HepG2 (cell line): ENCODE measurements around the gene ERC1. TPM values are rescaled to one million over a fixed set of nuclear protein-coding genes. Genes with fewer than 3 reads are reported as not detected.

ENCODE experiments used
- ATAC-seq: fragments of 200-7000 bp; cut with Tn5 transposase; 3 replicates; pipeline ENCODE4 v1.9.1; 2020; ENCODE audit warnings: mild to moderate bottlenecking, moderate library complexity
- BruUV-seq: library from RNA; stranded (reverse); fragments of 400-500 nt; replicated peaks from 2 replicates; lab custom pipeline; 2021; lab: Mats Ljungman, UMichigan
- CTCF ChIA-PET: fragments of 300-600 bp; formaldehyde crosslinking; extraction: SDS; loops from one replicate; lab custom pipeline; 2021; ENCODE audit warnings: low total read pairs, inconsistent platforms, low intra/inter-chr PET ratio; lab: Yijun Ruan, JAX
- POLR2A ChIA-PET: fragments of 350-600 bp; sonication (Branson Sonifier 250); formaldehyde crosslinking; loops from one replicate; lab custom pipeline; 2020; ENCODE audit warnings: antibody characterized with exemption, inconsistent platforms; lab: Yijun Ruan, JAX
- DNase-seq: peaks from one replicate; pipeline ENCODE4 v3.0.0-alpha.2; 2015; ENCODE audit warnings: low spot score
- FAIRE-seq: peaks from 3 replicates; lab custom pipeline; 2011; peaks lifted over from hg19 to GRCh38; lab: Jason Lieb, UNC
- H2AFZ ChIP-seq: one replicate; pipeline ENCODE4 v1.6.1; 2011; ENCODE audit warnings: low read length, inconsistent platforms
- H3K27ac ChIP-seq: fragments of 300-600 bp; 3 replicates; pipeline ENCODE4 v1.8.0; 2011; ENCODE audit warnings: mixed run types, mild to moderate bottlenecking, mixed read lengths, low read length, inconsistent platforms; ENCODE audit not compliant: insufficient read depth; ENCODE audit errors: extremely low read length
- H3K27me3 ChIP-seq, 2 experiments: fragments of 200-600 bp in 1 of 2; 2 replicates in 1 of 2; 3 replicates in 1 of 2; pipeline versions ENCODE4 v1.6.0 to v1.8.0; 2011; ENCODE audit warnings: low read length in 2 of 2, mild to moderate bottlenecking in 2 of 2, moderate library complexity in 2 of 2, inconsistent platforms in 1 of 2; ENCODE audit not compliant: insufficient read depth in 2 of 2, control insufficient read depth in 1 of 2
- H3K36me3 ChIP-seq, 2 experiments: fragments of 200-600 bp in 1 of 2; replicated peaks in 1 of 2; 2 replicates in 1 of 2; 3 replicates in 1 of 2; pipeline versions ENCODE4 v1.5.1 to v1.8.0; 2011; ENCODE audit warnings: low read length in 2 of 2, inconsistent platforms in 1 of 2; ENCODE audit not compliant: insufficient read depth in 2 of 2, control insufficient read depth in 1 of 2
- H3K4me1 ChIP-seq: 2 replicates; pipeline ENCODE4 v1.5.1; 2012; ENCODE audit warnings: low read length, inconsistent platforms; ENCODE audit not compliant: insufficient read depth
- H3K4me2 ChIP-seq: 2 replicates; pipeline ENCODE4 v1.6.0; 2011; ENCODE audit warnings: low read depth, low read length, inconsistent platforms
- H3K4me3 ChIP-seq, 3 experiments: fragments of 200-600 bp in 1 of 3; sonication (generic), shearing (Covaris generic) in 1 of 3; replicated peaks in 1 of 3; 2 replicates each; pipeline ENCODE4 v1.5.1; 2011 to 2016; ENCODE audit warnings: low read length in 3 of 3, inconsistent platforms in 2 of 3, low read depth in 2 of 3, mild to moderate bottlenecking in 2 of 3, control low read depth in 1 of 3, mixed read lengths in 1 of 3; ENCODE audit not compliant: insufficient read depth in 1 of 3
- H3K79me2 ChIP-seq: one replicate; pipeline ENCODE4 v1.6.1; 2011; ENCODE audit warnings: low read length, inconsistent platforms; ENCODE audit not compliant: insufficient read depth
- H3K9ac ChIP-seq: 2 replicates; pipeline ENCODE4 v1.6.0; 2011; ENCODE audit warnings: mild to moderate bottlenecking, low read depth, low read length, inconsistent platforms; ENCODE audit not compliant: insufficient read depth
- H3K9me3 ChIP-seq: 2 replicates; pipeline ENCODE4 v1.5.1; 2012; ENCODE audit warnings: mild to moderate bottlenecking, low read length
- H4K20me1 ChIP-seq: 2 replicates; pipeline ENCODE4 v1.6.0; 2011; ENCODE audit warnings: inconsistent platforms, mild to moderate bottlenecking, low read length, moderate library complexity; ENCODE audit not compliant: insufficient read depth
- HNF4A ChIP-seq: sonication (generic); formaldehyde crosslinking; IDR thresholded peaks from 2 replicates; pipeline ENCODE4 v1.4.0; 2020; ENCODE audit warnings: missing genetic modification reagents
- HNRNPK ChIP-seq: fragments of 200-400 bp; formaldehyde crosslinking; IDR thresholded peaks from 2 replicates; pipeline ENCODE4 v1.6.1; 2018; ENCODE audit warnings: low read length, low read depth, moderate library complexity, mild to moderate bottlenecking; ENCODE audit not compliant: poor library complexity, severe bottlenecking
- HOXA3 ChIP-seq: sonication (generic); formaldehyde crosslinking; IDR thresholded peaks from 2 replicates; pipeline ENCODE4 v1.5.0; 2020; ENCODE audit warnings: missing genetic modification reagents
- MAFF ChIP-seq: IDR thresholded peaks from 2 replicates; pipeline ENCODE4 v1.6.1; 2011; ENCODE audit warnings: low read depth, low read length, improper control_type of control experiment
- MAFK ChIP-seq, 2 experiments: IDR thresholded peaks in 1 of 2; conservative IDR thresholded peaks in 1 of 2; 2 replicates each; pipeline ENCODE4 v1.6.1; 2011; ENCODE audit warnings: improper control_type of control experiment in 2 of 2, low read length in 2 of 2
- TBX3 ChIP-seq: fragments of 450-650 bp; IDR thresholded peaks from 2 replicates; pipeline ENCODE4 v1.6.1; 2017; ENCODE audit warnings: antibody characterized with exemption, mild to moderate bottlenecking, inconsistent platforms, borderline replicate concordance
- XBP1 ChIP-seq: sonication (generic); formaldehyde crosslinking; IDR thresholded peaks from 2 replicates; pipeline ENCODE4 v1.5.0; 2020; ENCODE audit warnings: missing genetic modification reagents
- ZBTB1 ChIP-seq: sonication (generic); formaldehyde crosslinking; IDR thresholded peaks from 2 replicates; pipeline ENCODE4 v1.4.0; 2020; ENCODE audit warnings: missing genetic modification reagents, borderline replicate concordance
- ZBTB21 ChIP-seq: sonication (generic); formaldehyde crosslinking; IDR thresholded peaks from 2 replicates; pipeline ENCODE4 v1.4.0; 2020; ENCODE audit warnings: missing genetic modification reagents
- ZNF121 ChIP-seq: sonication (generic); formaldehyde crosslinking; IDR thresholded peaks from 2 replicates; pipeline ENCODE4 v1.5.0; 2020; ENCODE audit warnings: mild to moderate bottlenecking, missing genetic modification reagents
- ZNF224 ChIP-seq: sonication (generic); formaldehyde crosslinking; IDR thresholded peaks from 2 replicates; pipeline ENCODE4 v1.5.0; 2020; ENCODE audit warnings: mild to moderate bottlenecking, missing genetic modification reagents
- ZNF749 ChIP-seq: sonication (generic); formaldehyde crosslinking; IDR thresholded peaks from 2 replicates; pipeline ENCODE4 v1.8.0; 2022; ENCODE audit warnings: mild to moderate bottlenecking, missing genetic modification reagents, moderate library complexity, borderline replicate concordance
- ZNF775 ChIP-seq: sonication (generic); formaldehyde crosslinking; IDR thresholded peaks from 2 replicates; pipeline ENCODE4 v1.4.0; 2020; ENCODE audit warnings: missing genetic modification reagents, mild to moderate bottlenecking, moderate library complexity, borderline replicate concordance
- WGBS: methylation state at CpG from one replicate; pipeline ENCODE4 v1.1.6; 2017; ENCODE audit warnings: low lambda C conversion rate; 5-methylcytosine and 5-hydroxymethylcytosine counted together
- in situ Hi-C: cut with HindIII; loops from 2 replicates; pipeline ENCODE4 v1.10.0; 2017; ENCODE audit warnings: low pct_unique_long_range_greater_than_20kb; ENCODE audit not compliant: extremely low pct_ligation_motif_present
- intact Hi-C: fragments of 100-400 bp; cut with micrococcal nuclease; formaldehyde crosslinking; loops from one replicate; pipeline ENCODE4 v1.10.0; 2022; ENCODE audit not compliant: unreplicated experiment
- polyA plus RNA-seq, 8 experiments: library from polyadenylated mRNA; depleted of rRNA in 3 of 8; stranded (reverse) in 7 of 8; unstranded in 1 of 8; fragments of >200 nt; fragmentation: Illumina TruSeq in 4 of 8; extraction: Trizol in 4 of 8; gene quantifications; 2 replicates each; pipeline versions ENCODE4 v1.2.1 to v1.2.3, GENCODE V29; 2011 to 2016; ENCODE audit warnings: low read depth in 4 of 8, missing spikeins in 1 of 8, mixed read lengths in 1 of 8; ENCODE audit not compliant: insufficient read depth in 1 of 8
- total RNA-seq, 5 experiments: library from RNA; depleted of rRNA; stranded (reverse); fragments of >200 nt; fragmentation: Illumina TruSeq; extraction: Trizol; gene quantifications; 2 replicates each; pipeline ENCODE4 v1.2.3, GENCODE V29; 2016; ENCODE audit warnings: low read depth in 1 of 5
- TF ChIP-seq, protein P1 (sequence below): sonication (generic); formaldehyde crosslinking; IDR thresholded peaks from 2 replicates; pipeline ENCODE4 v1.4.0; 2020; ENCODE audit warnings: missing genetic modification reagents, mild to moderate bottlenecking, borderline replicate concordance
- TF ChIP-seq, protein P2 (sequence below): sonication (generic); formaldehyde crosslinking; IDR thresholded peaks from 2 replicates; pipeline ENCODE4 v1.4.0; 2020; ENCODE audit warnings: mild to moderate bottlenecking, missing genetic modification reagents

Gene ERC1
- total and polyA plus RNA-seq, 2 of the 13 experiments (the other 11 are each of a cell fraction or from before 2014, with no cell fraction given): 6.1 to 12.4 TPM

DNA sequence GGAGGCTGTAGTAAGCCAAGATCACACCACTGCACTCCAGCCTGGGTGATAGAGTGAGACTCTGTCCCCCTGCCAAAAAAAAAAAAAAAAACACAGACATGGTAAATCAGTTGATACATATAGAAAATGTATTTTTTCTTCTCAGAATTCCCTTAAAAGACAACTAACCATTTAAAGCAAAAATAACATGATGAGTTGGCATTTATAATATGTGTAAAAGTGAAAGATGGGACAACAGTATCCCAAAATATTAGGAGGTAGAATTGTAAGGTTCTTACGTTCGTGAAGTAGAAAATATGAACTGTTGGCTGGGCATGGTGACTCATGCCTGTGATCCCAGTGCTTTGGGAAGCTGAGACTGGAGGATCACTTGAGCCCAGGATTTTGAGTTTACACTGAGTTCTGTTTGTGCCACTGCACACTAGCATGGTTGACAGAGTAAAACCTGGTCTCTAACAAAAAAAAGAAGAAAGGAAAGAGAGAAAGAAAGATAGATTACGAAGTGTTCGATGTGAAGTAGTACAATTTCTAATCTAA, 306.7 kb downstream of the ERC1 start:
- Histone ChIP-seq H3K9me3 (no peaks in the 10 kb centered on the region), H3K27ac (no peak overlapping the region), H3K4me2 (no peak overlapping the region), H3K36me3 (no peaks in the 10 kb centered on the region), H3K4me3 (no peak overlapping the region), H3K79me2 (no peaks in the 10 kb centered on the region), H3K9ac (no peak overlapping the region), H3K4me1 (no peaks in the 10 kb centered on the region), H2AFZ (no peak overlapping the region), H3K27me3 (no peaks in the 10 kb centered on the region), H4K20me1 (no peaks in the 10 kb centered on the region)
- no TSS peak for BruUV-seq
- POLR2A ChIA-PET: no interaction called here
- CTCF ChIA-PET: no interaction called here
- intact Hi-C loops (no loop called here), in situ Hi-C loops (no loop called here)
- FAIRE-seq: no peak
- no peak for DNase-seq
- ATAC-seq: no peak
- TF ChIP-seq TBX3 (no peak), MAFK (conservative IDR thresholded peaks at IDR 0.05 in 1 of 2, IDR thresholded peaks at IDR 0.05 in 1 of 2; ENCODE audit: low read length in 2 of 2) (peak; percentile 52 to 63; a peak in 3 of 4 replicates), XBP1 (CRISPR knock-in tag) (no peak), MAFF (peak; percentile 65; the same call in 1 of the 2 replicates)
- 96% methylated on average over 4 of the region's 4 CpGs for WGBS

DNA sequence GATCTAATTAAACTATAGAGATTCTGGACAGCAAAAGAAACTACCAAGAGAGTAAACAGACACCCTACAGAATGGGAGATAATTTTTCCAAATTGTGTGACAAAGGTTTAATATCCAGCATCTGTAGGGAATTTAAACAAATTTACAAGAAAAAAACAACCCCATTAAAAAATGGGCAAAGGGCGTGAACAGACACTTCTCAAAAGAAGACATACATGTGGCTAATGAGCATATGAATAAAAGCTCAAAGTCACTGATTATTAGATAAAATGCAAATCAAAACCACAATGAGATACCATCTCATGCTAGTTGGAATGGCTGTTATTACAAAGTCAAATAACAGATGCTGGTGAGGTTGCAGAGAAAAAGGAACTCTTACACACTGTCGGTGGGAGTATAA, 309.4 kb downstream of the ERC1 start:
- Histone ChIP-seq H3K9ac (no peak overlapping the region), H4K20me1 (no peaks in the 10 kb centered on the region), H3K27ac (no peak overlapping the region), H3K36me3 (no peaks in the 10 kb centered on the region), H3K4me2 (no peak overlapping the region), H3K4me1 (no peaks in the 10 kb centered on the region), H3K27me3 (no peaks in the 10 kb centered on the region), H2AFZ (no peak overlapping the region), H3K4me3 (no peak overlapping the region), H3K79me2 (no peaks in the 10 kb centered on the region), H3K9me3 (no peaks in the 10 kb centered on the region)
- 99% methylated on average over 2 of the region's 2 CpGs for WGBS
- ATAC-seq: no peak
- no peak for DNase-seq
- no peak for FAIRE-seq
- no TSS peak for BruUV-seq
- intact Hi-C loops: no loop called here
- ChIA-PET POLR2A (no interaction called here), CTCF (no interaction called here)
- TF ChIP-seq ZNF121 (CRISPR knock-in tag): no peak
- TF ChIP-seq ZNF775: no peak
- no peak for TF ChIP-seq HNRNPK
- TF ChIP-seq, protein P1, sequence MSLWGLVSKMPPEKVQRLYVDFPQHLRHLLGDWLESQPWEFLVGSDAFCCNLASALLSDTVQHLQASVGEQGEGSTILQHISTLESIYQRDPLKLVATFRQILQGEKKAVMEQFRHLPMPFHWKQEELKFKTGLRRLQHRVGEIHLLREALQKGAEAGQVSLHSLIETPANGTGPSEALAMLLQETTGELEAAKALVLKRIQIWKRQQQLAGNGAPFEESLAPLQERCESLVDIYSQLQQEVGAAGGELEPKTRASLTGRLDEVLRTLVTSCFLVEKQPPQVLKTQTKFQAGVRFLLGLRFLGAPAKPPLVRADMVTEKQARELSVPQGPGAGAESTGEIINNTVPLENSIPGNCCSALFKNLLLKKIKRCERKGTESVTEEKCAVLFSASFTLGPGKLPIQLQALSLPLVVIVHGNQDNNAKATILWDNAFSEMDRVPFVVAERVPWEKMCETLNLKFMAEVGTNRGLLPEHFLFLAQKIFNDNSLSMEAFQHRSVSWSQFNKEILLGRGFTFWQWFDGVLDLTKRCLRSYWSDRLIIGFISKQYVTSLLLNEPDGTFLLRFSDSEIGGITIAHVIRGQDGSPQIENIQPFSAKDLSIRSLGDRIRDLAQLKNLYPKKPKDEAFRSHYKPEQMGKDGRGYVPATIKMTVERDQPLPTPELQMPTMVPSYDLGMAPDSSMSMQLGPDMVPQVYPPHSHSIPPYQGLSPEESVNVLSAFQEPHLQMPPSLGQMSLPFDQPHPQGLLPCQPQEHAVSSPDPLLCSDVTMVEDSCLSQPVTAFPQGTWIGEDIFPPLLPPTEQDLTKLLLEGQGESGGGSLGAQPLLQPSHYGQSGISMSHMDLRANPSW (CRISPR knock-in tag): no peak
- no peak for TF ChIP-seq ZBTB1 (CRISPR knock-in tag)
- no peak for TF ChIP-seq HOXA3 (CRISPR knock-in tag)
- TF ChIP-seq ZNF749: no peak
- no peak for TF ChIP-seq ZNF224 (CRISPR knock-in tag)
- TF ChIP-seq, protein P2, sequence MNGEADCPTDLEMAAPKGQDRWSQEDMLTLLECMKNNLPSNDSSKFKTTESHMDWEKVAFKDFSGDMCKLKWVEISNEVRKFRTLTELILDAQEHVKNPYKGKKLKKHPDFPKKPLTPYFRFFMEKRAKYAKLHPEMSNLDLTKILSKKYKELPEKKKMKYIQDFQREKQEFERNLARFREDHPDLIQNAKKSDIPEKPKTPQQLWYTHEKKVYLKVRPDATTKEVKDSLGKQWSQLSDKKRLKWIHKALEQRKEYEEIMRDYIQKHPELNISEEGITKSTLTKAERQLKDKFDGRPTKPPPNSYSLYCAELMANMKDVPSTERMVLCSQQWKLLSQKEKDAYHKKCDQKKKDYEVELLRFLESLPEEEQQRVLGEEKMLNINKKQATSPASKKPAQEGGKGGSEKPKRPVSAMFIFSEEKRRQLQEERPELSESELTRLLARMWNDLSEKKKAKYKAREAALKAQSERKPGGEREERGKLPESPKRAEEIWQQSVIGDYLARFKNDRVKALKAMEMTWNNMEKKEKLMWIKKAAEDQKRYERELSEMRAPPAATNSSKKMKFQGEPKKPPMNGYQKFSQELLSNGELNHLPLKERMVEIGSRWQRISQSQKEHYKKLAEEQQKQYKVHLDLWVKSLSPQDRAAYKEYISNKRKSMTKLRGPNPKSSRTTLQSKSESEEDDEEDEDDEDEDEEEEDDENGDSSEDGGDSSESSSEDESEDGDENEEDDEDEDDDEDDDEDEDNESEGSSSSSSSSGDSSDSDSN (CRISPR knock-in tag): no peak
- no peak for TF ChIP-seq ZBTB21 (CRISPR knock-in tag)
- TF ChIP-seq HNF4A (CRISPR knock-in tag): no peak
- in situ Hi-C loops: no loop called here
